Astrocyte (in vitro differentiated cells and primary cell): Measurements from ENCODE around the gene HMGB1. TPM values are rescaled to one million over a fixed set of nuclear protein-coding genes. Genes with fewer than 3 reads are reported as not detected.

Experiments used
- DNase-seq: peaks from one replicate; pipeline ENCODE4 v3.0.0-alpha.2; 2010; ENCODE audit warnings: low read depth
- FAIRE-seq: peaks from 2 replicates; lab custom pipeline; 2011; peaks lifted over from hg19 to GRCh38; lab: Jason Lieb, UNC
- H2AFZ ChIP-seq: 2 replicates; pipeline ENCODE4 v1.6.0; 2012; ENCODE audit warnings: low read depth, low read length, inconsistent platforms
- H3K27ac ChIP-seq: 2 replicates; pipeline ENCODE4 v1.5.1; 2011; ENCODE audit warnings: low read depth, low read length, inconsistent platforms
- H3K27me3 ChIP-seq: 2 replicates; pipeline ENCODE4 v1.6.0; 2011; ENCODE audit warnings: low read length, inconsistent platforms; ENCODE audit not compliant: insufficient read depth
- H3K36me3 ChIP-seq: 2 replicates; pipeline ENCODE4 v1.5.1; 2011; ENCODE audit warnings: low read length, inconsistent platforms; ENCODE audit not compliant: insufficient read depth
- H3K4me1 ChIP-seq: 2 replicates; pipeline ENCODE4 v1.5.1; 2011; ENCODE audit warnings: low read length, inconsistent platforms; ENCODE audit not compliant: insufficient read depth
- H3K4me2 ChIP-seq: 2 replicates; pipeline ENCODE4 v1.6.0; 2012; ENCODE audit warnings: low read length, inconsistent platforms
- H3K4me3 ChIP-seq: 2 replicates; pipeline ENCODE4 v1.5.1; 2011; ENCODE audit warnings: low read depth, mild to moderate bottlenecking, low read length, inconsistent platforms; ENCODE audit not compliant: insufficient read depth
- H3K79me2 ChIP-seq: 2 replicates; pipeline ENCODE4 v1.6.0; 2012; ENCODE audit warnings: mild to moderate bottlenecking, low read length, inconsistent platforms; ENCODE audit not compliant: insufficient read depth
- H3K9ac ChIP-seq: 2 replicates; pipeline ENCODE4 v1.6.0; 2012; ENCODE audit warnings: mild to moderate bottlenecking, low read length, inconsistent platforms
- H3K9me3 ChIP-seq: 2 replicates; pipeline ENCODE4 v1.5.1; 2012; ENCODE audit warnings: low read depth, mild to moderate bottlenecking, low read length, inconsistent platforms; ENCODE audit not compliant: insufficient read depth
- H4K20me1 ChIP-seq: 2 replicates; pipeline ENCODE4 v1.6.0; 2012; ENCODE audit warnings: low read length, inconsistent platforms; ENCODE audit not compliant: insufficient read depth
- H3K27ac Mint-ChIP-seq: one replicate; pipeline ENCODE4 v1.8.0; 2021; ENCODE audit warnings: mild to moderate bottlenecking, mixed read lengths; ENCODE audit not compliant: unreplicated experiment
- H3K27me3 Mint-ChIP-seq: one replicate; pipeline ENCODE4 v1.8.0; 2021; ENCODE audit warnings: low read depth, mixed read lengths; ENCODE audit not compliant: unreplicated experiment
- H3K36me3 Mint-ChIP-seq: one replicate; pipeline ENCODE4 v1.8.0; 2021; ENCODE audit warnings: low read depth, mixed read lengths; ENCODE audit not compliant: unreplicated experiment
- H3K4me1 Mint-ChIP-seq: one replicate; pipeline ENCODE4 v1.8.0; 2021; ENCODE audit warnings: low read depth, mixed read lengths; ENCODE audit not compliant: unreplicated experiment
- H3K4me3 Mint-ChIP-seq: one replicate; pipeline ENCODE4 v1.8.0; 2021; ENCODE audit warnings: mild to moderate bottlenecking, moderate library complexity, mixed read lengths; ENCODE audit not compliant: unreplicated experiment
- H3K9me3 Mint-ChIP-seq: one replicate; pipeline ENCODE4 v1.8.0; 2021; ENCODE audit warnings: mild to moderate bottlenecking, mixed read lengths; ENCODE audit not compliant: unreplicated experiment
- EZH2 ChIP-seq: IDR thresholded peaks from 2 replicates; pipeline ENCODE4 v1.6.1; 2012; ENCODE audit warnings: mild to moderate bottlenecking, low read length, inconsistent platforms; ENCODE audit not compliant: insufficient read depth
- total RNA-seq: library from RNA; stranded (reverse); gene quantifications from 2 replicates; pipeline ENCODE4 v1.2.1, GENCODE V29; 2021
- TF ChIP-seq, protein P1 (sequence below): IDR thresholded peaks from 2 replicates; pipeline ENCODE4 v1.5.1; 2011; ENCODE audit warnings: low read depth, mild to moderate bottlenecking, inconsistent platforms, low read length, moderate library complexity; ENCODE audit not compliant: insufficient read depth

Gene HMGB1
- total RNA-seq, 1 donor from 2014 or later: 200 TPM

- Histone ChIP-seq H3K4me1 (peaks cover 3% of the 10 kb centered on the region), H3K9ac (no peak overlapping the region), H3K36me3 (peaks cover 18% of the 10 kb centered on the region), H3K27ac (no peak overlapping the region), H3K79me2 (peaks cover 11% of the 10 kb centered on the region), H3K4me3 (no peak overlapping the region), H3K27me3 (no peaks in the 10 kb centered on the region), H3K4me2 (no peak overlapping the region), H2AFZ (no peak overlapping the region), H4K20me1 (no peaks in the 10 kb centered on the region), H3K9me3 (no peaks in the 10 kb centered on the region)
- Mint-ChIP-seq H3K27ac (no peak overlapping the region), H3K27me3 (no peaks in the 10 kb centered on the region), H3K4me3 (no peak overlapping the region), H3K36me3 (no peaks in the 10 kb centered on the region), H3K9me3 (no peaks in the 10 kb centered on the region), H3K4me1 (peaks cover 7% of the 10 kb centered on the region)
- FAIRE-seq: no peak
- TF ChIP-seq, protein P1, sequence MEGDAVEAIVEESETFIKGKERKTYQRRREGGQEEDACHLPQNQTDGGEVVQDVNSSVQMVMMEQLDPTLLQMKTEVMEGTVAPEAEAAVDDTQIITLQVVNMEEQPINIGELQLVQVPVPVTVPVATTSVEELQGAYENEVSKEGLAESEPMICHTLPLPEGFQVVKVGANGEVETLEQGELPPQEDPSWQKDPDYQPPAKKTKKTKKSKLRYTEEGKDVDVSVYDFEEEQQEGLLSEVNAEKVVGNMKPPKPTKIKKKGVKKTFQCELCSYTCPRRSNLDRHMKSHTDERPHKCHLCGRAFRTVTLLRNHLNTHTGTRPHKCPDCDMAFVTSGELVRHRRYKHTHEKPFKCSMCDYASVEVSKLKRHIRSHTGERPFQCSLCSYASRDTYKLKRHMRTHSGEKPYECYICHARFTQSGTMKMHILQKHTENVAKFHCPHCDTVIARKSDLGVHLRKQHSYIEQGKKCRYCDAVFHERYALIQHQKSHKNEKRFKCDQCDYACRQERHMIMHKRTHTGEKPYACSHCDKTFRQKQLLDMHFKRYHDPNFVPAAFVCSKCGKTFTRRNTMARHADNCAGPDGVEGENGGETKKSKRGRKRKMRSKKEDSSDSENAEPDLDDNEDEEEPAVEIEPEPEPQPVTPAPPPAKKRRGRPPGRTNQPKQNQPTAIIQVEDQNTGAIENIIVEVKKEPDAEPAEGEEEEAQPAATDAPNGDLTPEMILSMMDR: no peak
- no peak for TF ChIP-seq EZH2
- DNase-seq: no peak
Observed at GRCh38 chr13:30457306-30457891, 8.3 kb downstream of the HMGB1 start.

DNA sequence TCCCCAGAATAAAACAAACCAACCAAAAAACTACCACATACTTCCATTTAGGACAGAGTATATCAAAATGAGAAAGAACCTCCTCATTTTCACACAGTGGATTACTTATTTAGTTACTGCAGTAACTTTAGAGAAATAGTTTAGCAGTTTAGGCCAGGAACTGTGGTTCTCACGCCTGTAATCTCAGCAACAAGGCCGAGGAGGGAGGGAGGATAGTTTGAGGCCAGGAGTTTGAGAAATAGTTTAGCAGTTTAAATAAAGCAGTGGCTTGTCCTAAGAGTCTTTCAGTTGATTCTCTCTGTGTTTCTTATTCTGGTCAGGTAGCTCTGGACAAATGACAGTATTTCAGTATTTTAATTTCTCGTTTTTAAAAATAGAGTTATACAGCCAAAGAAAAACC, 9.4 kb downstream of the HMGB1 start:
- Histone ChIP-seq H4K20me1 (no peaks in the 10 kb centered on the region), H3K4me3 (no peak overlapping the region), H3K27ac (no peak overlapping the region), H3K36me3 (peaks cover 10% of the 10 kb centered on the region), H3K9me3 (no peaks in the 10 kb centered on the region), H2AFZ (no peak overlapping the region), H3K9ac (no peak overlapping the region), H3K4me2 (no peak overlapping the region), H3K27me3 (no peaks in the 10 kb centered on the region), H3K4me1 (no peaks in the 10 kb centered on the region), H3K79me2 (no peaks in the 10 kb centered on the region)
- no peak for DNase-seq
- no peak for TF ChIP-seq EZH2
- TF ChIP-seq, protein P1: no peak
- H3K27me3 Mint-ChIP-seq: no peaks in the 10 kb centered on the region
- H3K36me3 Mint-ChIP-seq: no peaks in the 10 kb centered on the region
- FAIRE-seq: no peak
- H3K9me3 Mint-ChIP-seq: no peaks in the 10 kb centered on the region
- H3K4me3 Mint-ChIP-seq: no peak overlapping the region
- no peak overlapping the region for H3K27ac Mint-ChIP-seq
- peaks cover 1% of the 10 kb centered on the region for H3K4me1 Mint-ChIP-seq

DNA sequence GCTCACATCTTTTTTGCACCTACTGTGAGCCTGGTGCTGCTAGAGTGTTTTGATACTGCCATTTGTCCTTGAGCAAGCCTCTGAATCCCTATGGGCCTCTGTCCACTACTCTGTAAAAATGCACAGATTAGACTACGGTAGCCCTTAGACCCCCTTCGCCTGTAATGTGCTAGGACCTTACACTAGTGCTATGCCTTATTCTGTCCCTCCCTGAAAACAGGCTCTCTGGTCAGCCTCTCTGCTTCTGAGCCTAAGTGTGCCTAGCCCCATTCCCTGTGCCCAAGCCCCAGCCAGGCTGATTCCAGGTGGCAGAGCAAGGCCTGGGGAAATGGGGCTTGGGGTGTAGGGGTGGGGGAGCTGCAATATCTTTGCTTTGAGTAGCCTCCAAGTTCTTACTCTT, 10.7 kb downstream of the HMGB1 start:
- Histone ChIP-seq H3K4me2 (no peak overlapping the region), H3K4me3 (no peak overlapping the region), H3K36me3 (peaks cover 10% of the 10 kb centered on the region), H3K9ac (no peak overlapping the region), H3K27me3 (no peaks in the 10 kb centered on the region), H3K27ac (no peak overlapping the region), H3K79me2 (no peaks in the 10 kb centered on the region), H2AFZ (no peak overlapping the region), H3K4me1 (no peaks in the 10 kb centered on the region), H3K9me3 (no peaks in the 10 kb centered on the region), H4K20me1 (no peaks in the 10 kb centered on the region)
- H3K27me3 Mint-ChIP-seq: no peaks in the 10 kb centered on the region
- H3K4me1 Mint-ChIP-seq: no peaks in the 10 kb centered on the region
- no peak for FAIRE-seq
- H3K36me3 Mint-ChIP-seq: no peaks in the 10 kb centered on the region
- no peaks in the 10 kb centered on the region for H3K9me3 Mint-ChIP-seq
- DNase-seq: no peak
- no peak overlapping the region for H3K27ac Mint-ChIP-seq
- TF ChIP-seq, protein P1: no peak
- TF ChIP-seq EZH2: no peak
- H3K4me3 Mint-ChIP-seq: no peak overlapping the region
